HG02623 (cell line): Measurements from ENCODE around the gene GPR25.

Source experiments
- ATAC-seq: cut with Tn5 transposase; IDR thresholded peaks from one replicate; pipeline ENCODE4 v1.9.1; 2021; ENCODE audit warnings: moderate library complexity; ENCODE audit not compliant: unreplicated experiment

The GPR25 gene

DNA sequence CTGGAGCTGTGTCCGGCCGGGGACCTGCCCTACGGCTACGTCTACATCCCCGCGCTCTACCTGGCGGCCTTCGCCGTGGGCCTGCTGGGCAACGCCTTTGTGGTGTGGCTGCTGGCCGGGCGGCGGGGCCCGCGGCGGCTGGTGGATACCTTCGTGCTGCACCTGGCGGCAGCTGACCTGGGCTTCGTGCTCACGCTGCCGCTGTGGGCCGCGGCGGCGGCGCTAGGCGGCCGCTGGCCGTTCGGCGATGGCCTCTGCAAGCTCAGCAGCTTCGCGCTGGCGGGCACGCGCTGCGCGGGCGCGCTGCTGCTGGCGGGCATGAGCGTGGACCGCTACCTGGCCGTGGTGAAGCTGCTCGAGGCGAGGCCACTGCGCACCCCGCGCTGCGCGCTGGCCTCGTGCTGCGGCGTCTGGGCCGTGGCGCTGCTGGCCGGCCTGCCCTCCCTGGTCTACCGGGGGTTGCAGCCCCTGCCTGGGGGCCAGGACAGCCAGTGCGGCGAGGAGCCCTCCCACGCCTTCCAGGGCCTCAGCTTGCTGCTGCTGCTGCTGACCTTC lies 412 bp downstream of the GPR25 start:
- ATAC-seq: no peak

GRCh38 chr1:200873671-200874397 lies 1.1 kb downstream of the GPR25 start:
- no peak for ATAC-seq

DNA sequence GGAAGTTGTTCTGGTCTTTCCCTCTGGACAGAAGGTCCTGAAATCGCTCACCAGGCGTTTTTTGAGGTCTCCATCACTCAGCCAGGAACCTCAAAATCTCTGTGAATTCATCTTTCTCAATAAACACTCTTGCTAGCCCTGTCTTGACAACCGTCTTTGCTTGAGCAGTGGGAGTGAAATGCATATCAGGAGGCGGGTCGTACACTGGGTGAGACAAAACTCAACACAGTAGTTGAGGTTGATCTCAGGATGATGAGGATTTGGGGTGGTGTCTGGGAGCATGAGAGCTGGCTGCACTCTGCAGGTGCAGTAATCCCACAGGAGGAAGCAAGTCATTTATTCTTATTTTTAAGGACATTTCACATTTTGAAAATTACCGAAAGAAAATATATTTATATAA lies 1.9 kb downstream of the GPR25 start:
- no peak for ATAC-seq

DNA sequence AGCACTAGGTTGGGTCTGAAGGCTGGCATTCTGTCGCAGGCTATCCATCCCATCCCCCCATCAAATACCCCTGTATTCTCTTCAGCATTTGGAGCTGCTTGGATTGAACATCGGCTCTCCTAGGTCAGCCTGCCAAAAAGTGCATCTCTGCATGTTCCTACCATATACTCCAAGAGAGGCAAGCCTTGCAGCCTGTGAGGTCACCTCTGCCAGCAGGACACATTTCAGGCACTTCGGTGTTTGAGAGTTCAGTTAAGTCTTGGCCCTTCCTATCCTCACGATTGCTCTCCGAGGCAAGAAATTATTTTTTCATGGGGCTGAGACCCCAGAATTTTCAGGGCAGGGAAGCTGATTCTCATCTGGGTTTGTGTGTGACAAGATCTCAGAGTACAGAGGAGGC lies 2.6 kb downstream of the GPR25 start:
- ATAC-seq: no peak

DNA sequence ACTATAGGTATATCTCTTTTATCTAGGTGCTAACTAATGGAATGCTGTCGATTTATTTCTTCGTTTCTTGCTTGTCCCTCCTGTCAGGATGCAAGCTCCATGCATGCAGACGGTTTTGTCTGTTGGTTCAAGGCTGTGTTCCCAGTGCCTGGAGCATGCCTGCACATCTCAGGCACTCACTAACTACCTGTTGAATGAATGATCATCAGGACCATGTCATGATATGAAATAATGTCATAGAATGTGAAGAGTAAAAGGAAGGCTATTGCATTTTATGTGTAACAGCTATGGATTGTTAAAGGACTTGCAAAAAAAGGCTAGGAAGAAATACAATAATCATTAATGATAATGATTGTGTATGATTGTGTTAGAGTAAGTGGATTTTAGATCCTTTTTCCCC lies 4.2 kb downstream of the GPR25 start:
- no peak for ATAC-seq

DNA sequence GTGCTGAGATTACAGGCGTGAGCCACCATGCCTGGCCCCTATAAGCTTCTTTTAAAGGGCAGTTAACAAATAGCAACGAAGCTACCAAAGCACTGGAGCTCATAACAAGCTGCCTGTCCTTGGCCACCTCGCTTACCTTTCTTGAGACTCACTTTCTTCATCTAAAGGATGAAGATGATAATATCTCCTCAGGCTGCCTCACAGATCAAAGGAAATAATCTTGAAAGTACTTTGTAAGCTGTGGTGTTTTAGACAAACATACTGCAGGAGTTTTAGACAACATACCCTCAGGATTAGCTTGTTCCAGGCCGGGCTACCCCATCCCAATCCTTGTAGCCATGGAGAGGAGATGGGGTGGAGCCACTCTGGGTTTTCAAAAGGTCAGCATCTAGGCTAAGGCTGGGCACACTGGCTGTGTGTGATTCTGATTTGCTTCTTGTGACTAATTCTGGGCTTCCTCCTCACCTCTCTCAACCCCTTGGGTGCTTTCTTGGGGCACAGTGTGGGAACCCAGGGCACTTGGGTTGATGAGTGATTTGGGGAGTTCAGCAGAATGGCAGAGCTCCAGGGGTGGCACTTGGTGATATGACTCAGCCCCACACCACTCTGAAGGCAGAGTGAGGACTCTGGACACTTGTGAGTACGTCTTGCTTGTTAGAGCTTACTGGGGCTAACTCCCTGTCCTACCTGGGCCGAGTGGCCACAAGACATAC lies 5.2 kb downstream of the GPR25 start:
- peak; percentile 53 for ATAC-seq

GRCh38 chr1:200880212-200880611 lies 7.4 kb downstream of the GPR25 start:
- ATAC-seq: peak; percentile 68

DNA sequence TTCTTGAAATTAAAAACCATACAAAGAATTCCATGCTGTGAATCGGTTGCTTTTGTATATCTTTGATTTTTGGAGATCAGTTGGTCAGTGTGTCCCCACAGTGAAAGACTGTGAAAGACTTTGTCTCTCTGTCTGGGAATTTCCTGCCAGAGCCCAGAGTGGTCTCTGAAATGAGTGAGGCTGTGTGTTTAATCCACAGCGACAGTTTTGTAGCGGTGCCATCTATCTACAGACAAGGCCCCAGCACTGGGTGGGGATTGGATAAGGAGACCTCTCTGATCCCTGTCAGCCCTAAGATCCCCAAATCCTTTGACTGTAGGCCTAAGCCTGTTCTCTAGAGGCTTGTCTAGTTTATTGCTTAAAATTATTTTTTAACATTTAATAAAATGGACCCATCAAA lies 10.3 kb downstream of the GPR25 start:
- ATAC-seq: no peak

GRCh38 chr1:200885623-200886402 lies 13.0 kb downstream of the GPR25 start:
- ATAC-seq: no peak

- ATAC-seq: no peak
These were observed 13.8 kb downstream of the GPR25 start for GRCh38 chr1:200886594-200886993.

DNA sequence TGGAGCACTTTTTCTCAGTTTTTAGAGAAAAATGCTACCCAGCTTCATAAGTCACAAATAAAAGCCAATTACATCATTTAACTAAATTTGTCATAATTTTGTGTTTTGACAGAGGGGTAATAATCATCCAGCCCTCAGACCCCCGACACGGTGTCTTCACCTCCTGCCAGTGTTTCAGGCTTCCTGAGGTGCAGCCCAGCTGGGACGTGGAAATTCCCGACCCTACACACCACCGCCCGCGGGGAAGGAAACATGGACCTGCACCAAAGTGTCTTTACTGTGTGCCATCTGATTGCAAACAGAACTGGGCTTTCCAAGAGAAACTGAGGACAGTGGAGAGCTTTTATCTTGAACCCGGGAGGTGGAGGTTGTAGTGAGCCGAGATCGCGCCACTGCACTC lies 14.3 kb downstream of the GPR25 start:
- ATAC-seq: no peak

DNA sequence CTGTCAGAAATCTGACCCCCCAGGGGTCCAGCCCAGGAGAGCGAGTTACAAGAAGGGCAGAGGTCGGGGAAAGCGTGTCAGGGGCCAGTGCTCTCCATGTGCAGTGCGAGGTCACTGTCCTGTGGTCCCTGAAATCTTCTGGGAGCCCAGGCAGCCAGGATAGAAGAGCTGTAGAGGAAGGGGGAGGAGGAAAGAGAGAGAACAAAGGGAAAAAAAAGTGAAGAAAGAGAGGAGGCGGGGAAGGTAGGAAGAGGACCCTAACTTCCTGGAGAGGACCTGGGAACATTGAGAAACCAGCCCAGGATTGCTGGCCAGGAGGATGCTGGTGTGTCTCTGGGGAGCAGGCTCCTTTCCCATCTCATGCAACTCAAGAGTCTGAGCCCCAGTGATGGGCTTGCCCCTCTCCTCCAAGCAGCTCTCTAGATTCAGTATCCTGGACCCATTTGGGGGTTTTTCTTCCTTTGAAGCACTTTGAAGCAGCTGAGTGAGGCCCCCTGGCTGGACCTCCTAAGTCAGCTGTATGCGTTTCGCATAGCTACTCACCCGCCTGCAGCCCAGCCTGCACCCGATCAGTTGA lies 15.1 kb downstream of the GPR25 start:
- no peak for ATAC-seq

GRCh38 chr1:200888349-200888838 lies 15.6 kb downstream of the GPR25 start:
- peak; percentile 92 for ATAC-seq

DNA sequence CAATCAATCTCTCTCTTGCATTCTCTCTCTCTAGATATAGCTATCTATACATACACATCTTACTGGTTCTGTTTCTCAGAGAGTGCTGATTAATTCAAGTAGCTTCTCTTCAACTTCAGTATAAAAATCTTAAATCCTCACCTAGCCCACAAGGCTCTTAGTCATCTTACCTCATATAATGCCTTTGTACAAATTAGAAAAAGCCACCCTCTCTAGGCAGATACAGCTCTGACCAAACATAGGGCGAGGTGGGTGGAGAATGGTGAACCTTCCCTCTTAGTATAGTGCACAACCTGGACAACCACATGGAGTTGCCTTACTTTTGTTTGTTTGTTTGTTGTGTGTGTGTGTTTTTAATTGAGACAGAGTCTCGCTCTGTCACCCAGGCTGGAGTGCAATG lies 16.8 kb downstream of the GPR25 start:
- ATAC-seq: no peak

DNA sequence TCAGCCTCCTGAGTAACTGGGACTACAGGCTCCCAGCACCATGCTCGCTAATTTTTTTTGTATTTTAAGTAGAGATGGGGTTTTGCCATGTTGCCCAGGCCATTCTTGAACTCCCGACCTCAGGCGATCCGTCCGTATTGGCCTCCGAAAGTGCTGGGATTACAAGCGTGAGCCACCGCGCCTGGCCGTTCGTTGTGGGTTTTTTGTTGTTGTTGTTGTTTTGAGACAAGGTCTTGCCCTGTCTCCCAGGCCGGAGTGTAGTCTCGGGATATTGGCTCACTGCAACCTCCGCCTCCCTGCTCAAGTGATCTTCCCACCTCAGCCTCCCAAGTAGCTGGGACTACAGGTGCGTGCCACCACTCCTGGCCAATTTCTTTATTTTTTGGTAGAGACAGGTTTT lies 17.2 kb downstream of the GPR25 start:
- no peak for ATAC-seq

DNA sequence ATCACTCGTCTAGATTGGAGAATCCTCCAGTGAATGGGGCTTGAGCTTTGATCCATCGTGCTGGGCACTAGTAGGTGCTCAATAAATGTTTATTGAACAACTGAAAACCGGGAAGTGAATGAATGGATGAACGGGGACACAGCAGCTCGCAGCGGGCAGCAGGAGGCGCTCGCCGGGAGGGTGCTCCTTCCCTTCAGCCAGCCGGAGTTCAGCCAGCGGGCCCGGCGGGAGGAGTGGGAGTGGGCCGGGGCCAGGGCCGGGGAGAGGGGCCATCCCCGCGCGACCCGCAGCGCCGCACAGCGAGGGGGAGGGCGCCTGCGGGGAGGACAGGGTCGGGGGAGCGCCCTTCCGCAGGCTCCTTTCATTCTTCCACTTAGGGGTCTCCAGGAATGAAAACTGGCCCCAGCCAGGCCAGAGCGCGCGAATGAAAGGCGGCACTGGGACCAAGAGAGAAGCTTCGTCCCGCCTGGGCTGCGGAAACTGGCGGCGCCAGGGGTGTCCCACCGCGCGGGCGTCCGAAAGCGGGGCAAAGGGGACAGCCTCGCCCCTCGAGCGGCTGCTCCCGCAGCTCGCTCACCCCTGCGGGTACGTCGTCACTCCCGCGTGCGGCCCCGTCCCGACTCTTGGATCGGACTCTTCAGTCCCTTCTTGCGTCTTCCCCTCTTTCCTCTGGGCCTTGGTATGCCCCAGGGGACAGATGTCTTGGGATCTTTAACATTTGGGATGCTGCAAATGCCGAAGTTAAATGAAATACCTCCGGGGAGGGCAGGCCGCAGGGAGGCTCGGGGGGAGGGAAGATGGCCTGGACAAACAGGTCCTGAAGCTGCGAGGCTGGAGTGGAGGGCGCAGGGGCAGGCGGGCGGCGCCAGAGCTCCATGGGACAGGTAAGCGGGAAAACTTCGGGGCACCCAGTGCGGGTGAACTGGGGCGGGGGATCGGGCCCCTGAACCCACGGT lies 18.3 kb downstream of the GPR25 start:
- ATAC-seq: no peak

GRCh38 chr1:200891774-200892157 lies 19.0 kb downstream of the GPR25 start:
- no peak for ATAC-seq

DNA sequence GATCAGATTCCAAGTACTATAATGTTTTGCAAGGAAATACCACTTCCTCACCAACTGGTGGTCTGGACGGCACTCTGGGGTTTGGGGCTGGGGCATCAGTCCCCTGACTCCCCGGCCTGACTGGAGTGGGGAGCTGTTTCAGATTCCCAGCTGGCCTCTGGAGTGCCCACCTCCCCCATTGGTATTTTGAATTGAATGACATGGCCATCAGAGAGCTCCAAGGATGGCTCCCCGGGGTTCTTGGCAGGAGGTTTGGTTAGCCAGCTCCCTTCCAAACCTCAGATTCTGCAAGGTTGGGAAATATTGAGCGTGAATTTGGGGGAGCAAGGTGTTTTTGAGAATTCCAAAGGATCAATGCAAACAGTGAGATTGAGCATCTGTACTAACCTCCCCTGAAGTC lies 19.8 kb downstream of the GPR25 start:
- ATAC-seq: no peak

- ATAC-seq: no peak
These were observed 20.2 kb downstream of the GPR25 start for GRCh38 chr1:200892958-200893357.

DNA sequence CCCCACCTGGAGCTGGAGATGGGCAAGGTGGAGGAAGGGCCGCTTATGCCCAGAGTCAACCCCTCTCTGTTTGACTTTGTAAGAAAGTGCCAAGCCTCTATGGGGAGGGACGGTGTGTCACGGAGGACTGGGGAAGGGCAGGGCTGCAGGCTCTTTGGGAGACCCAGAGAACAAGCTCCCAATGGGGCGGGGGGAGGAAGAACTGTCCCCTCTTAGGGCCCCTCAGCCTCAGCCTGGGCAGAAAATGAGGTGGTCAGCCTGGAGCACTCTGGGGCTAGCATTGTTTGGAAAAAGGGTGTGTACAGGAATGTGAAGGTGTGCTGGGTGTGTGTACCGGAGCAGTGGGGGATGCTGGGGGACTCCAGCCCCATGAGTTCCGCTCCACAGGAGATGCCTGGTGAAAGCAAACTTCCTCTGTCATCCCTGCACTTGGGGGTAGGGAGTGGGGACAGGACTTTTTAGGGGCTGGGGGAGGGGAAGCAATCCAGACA lies 20.7 kb downstream of the GPR25 start:
- ATAC-seq: no peak
